Karpas-422 (cell line): Measurements from ENCODE around the gene SAG. TPM values are rescaled to one million over a fixed set of nuclear protein-coding genes. Genes with fewer than 3 reads are reported as not detected.

ENCODE experiments used
- DNase-seq: peaks from one replicate; pipeline ENCODE4 v3.0.0-alpha.2; 2015
- H2AFZ ChIP-seq: fragments of 200-600 bp; sonication (generic); 2 replicates; pipeline ENCODE4 v1.6.1; 2014; ENCODE audit warnings: antibody characterized with exemption, low read length, mixed read lengths
- H3K27ac ChIP-seq: fragments of 200-600 bp; sonication (generic); 2 replicates; pipeline ENCODE4 v1.5.1; 2014; ENCODE audit warnings: mild to moderate bottlenecking, low read length, moderate library complexity
- H3K27me3 ChIP-seq: fragments of 200-600 bp; sonication (generic); 2 replicates; pipeline ENCODE4 v1.6.1; 2014; ENCODE audit warnings: low read length, mixed read lengths
- H3K36me3 ChIP-seq: fragments of 200-600 bp; sonication (generic); 2 replicates; pipeline ENCODE4 v1.6.1; 2014; ENCODE audit warnings: low read length, mixed read lengths; ENCODE audit not compliant: insufficient read depth
- H3K4me1 ChIP-seq: fragments of 200-600 bp; sonication (generic); 2 replicates; pipeline ENCODE4 v1.6.1; 2014; ENCODE audit warnings: mild to moderate bottlenecking, low read length, mixed read lengths
- H3K4me2 ChIP-seq: fragments of 200-600 bp; sonication (generic); 2 replicates; pipeline ENCODE4 v1.6.1; 2014; ENCODE audit warnings: low read length, low read depth, mild to moderate bottlenecking; ENCODE audit not compliant: poor library complexity, severe bottlenecking
- H3K4me3 ChIP-seq: fragments of 200-600 bp; sonication (generic); 2 replicates; pipeline ENCODE4 v1.5.1; 2014; ENCODE audit warnings: mild to moderate bottlenecking, antibody characterized with exemption, low read length, mixed read lengths
- H3K79me2 ChIP-seq: fragments of 200-600 bp; sonication (generic); 2 replicates; pipeline ENCODE4 v1.6.1; 2014; ENCODE audit warnings: mild to moderate bottlenecking, low read length, mixed read lengths
- H3K9ac ChIP-seq: fragments of 200-600 bp; sonication (generic); 2 replicates; pipeline ENCODE4 v1.6.0; 2014; ENCODE audit warnings: low read length
- H3K9me2 ChIP-seq: fragments of 200-600 bp; sonication (generic), shearing (Covaris generic); replicated peaks from 2 replicates; pipeline ENCODE4 v1.6.0; 2014; ENCODE audit warnings: mild to moderate bottlenecking, low read length, moderate library complexity; ENCODE audit not compliant: insufficient read depth
- H3K9me3 ChIP-seq: fragments of 300-700, 200-600 bp; sonication (generic); 2 replicates; pipeline ENCODE4 v1.6.1; 2014; ENCODE audit warnings: low read length, mixed read lengths
- H4K20me1 ChIP-seq: fragments of 200-600 bp; sonication (generic); 2 replicates; pipeline ENCODE4 v1.6.1; 2014; ENCODE audit warnings: mild to moderate bottlenecking, antibody characterized with exemption, low read length, low read depth; ENCODE audit not compliant: insufficient read depth
- total RNA-seq: library from RNA; depleted of rRNA; stranded (reverse); fragments of >200 nt; shearing (Covaris generic); gene quantifications from 2 replicates; pipeline ENCODE4 v1.2.3, GENCODE V29; 2014; ENCODE audit warnings: low replicate concordance

Gene SAG
- total RNA-seq, 1 experiment from 2014 or later: not detected

GRCh38 chr2:233361297-233361696, 53.7 kb downstream of the SAG start:
- Histone ChIP-seq H3K4me2 (no peak overlapping the region), H3K4me1 (peaks cover 16% of the 10 kb centered on the region), H3K27ac (no peak overlapping the region), H3K79me2 (0 out of 2 replicates have a peak, but pooled peaks cover 3% of the 10 kb centered on the region), H3K27me3 (no peaks in the 10 kb centered on the region), H3K9me2 (no peaks in the 10 kb centered on the region), H3K4me3 (no peak overlapping the region), H2AFZ (no peak overlapping the region), H3K36me3 (no peaks in the 10 kb centered on the region), H4K20me1 (peaks cover 30% of the 10 kb centered on the region), H3K9me3 (no peaks in the 10 kb centered on the region), H3K9ac (no peak overlapping the region)
- no peak for DNase-seq

DNA sequence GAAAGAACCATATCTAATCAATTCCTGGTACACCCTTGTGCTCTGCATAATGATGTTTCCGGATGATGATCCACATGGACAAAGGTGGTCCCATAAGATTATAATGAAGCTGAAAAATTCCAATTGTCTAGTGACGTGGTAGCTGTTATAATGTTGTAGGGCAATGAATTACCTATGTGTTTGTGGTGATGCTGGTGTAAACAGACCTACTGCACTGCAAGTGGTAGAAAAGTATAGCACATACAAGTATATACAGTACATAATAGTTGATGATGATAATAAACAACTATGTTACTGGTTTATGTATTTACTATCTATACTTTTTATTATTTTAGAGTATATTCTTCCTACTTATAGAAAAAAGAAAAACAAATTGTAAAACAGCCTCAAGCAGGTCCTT, 55.1 kb downstream of the SAG start:
- no peak overlapping the region for H3K9ac ChIP-seq
- H3K9me2 ChIP-seq: no peaks in the 10 kb centered on the region
- no peak overlapping the region for H3K4me2 ChIP-seq
- H4K20me1 ChIP-seq: peaks cover 21% of the 10 kb centered on the region; the same call in 1 of the 2 replicates
- H3K9me3 ChIP-seq: no peaks in the 10 kb centered on the region
- H2AFZ ChIP-seq: no peak overlapping the region
- H3K4me1 ChIP-seq: peaks cover 14% of the 10 kb centered on the region
- H3K36me3 ChIP-seq: no peaks in the 10 kb centered on the region
- no peak overlapping the region for H3K27ac ChIP-seq
- 0 out of 2 replicates have a peak, but pooled peaks cover 3% of the 10 kb centered on the region for H3K79me2 ChIP-seq
- H3K27me3 ChIP-seq: no peaks in the 10 kb centered on the region
- H3K4me3 ChIP-seq: no peak overlapping the region
- no peak for DNase-seq

- Histone ChIP-seq H4K20me1 (peaks cover 17% of the 10 kb centered on the region; the same call in 1 of the 2 replicates), H3K4me1 (peaks cover 7% of the 10 kb centered on the region), H3K9ac (no peak overlapping the region), H3K36me3 (no peaks in the 10 kb centered on the region), H3K27me3 (no peaks in the 10 kb centered on the region), H3K4me3 (no peak overlapping the region), H3K27ac (no peak overlapping the region), H3K9me2 (no peaks in the 10 kb centered on the region), H3K79me2 (0 out of 2 replicates have a peak, but pooled peaks cover 3% of the 10 kb centered on the region), H2AFZ (no peak overlapping the region), H3K4me2 (no peak overlapping the region), H3K9me3 (no peaks in the 10 kb centered on the region)
- no peak for DNase-seq
Measured at GRCh38 chr2:233363744-233364235, 56.2 kb downstream of the SAG start.

- no peaks in the 10 kb centered on the region for H3K79me2 ChIP-seq
- H3K27me3 ChIP-seq: no peaks in the 10 kb centered on the region
- no peaks in the 10 kb centered on the region for H3K9me2 ChIP-seq
- no peak overlapping the region for H3K4me3 ChIP-seq
- H3K36me3 ChIP-seq: no peaks in the 10 kb centered on the region
- no peak for DNase-seq
- no peak overlapping the region for H3K27ac ChIP-seq
- H3K4me1 ChIP-seq: peaks cover 7% of the 10 kb centered on the region
- no peak overlapping the region for H2AFZ ChIP-seq
- H4K20me1 ChIP-seq: peaks cover 20% of the 10 kb centered on the region; the same call in 1 of the 2 replicates
- no peaks in the 10 kb centered on the region for H3K9me3 ChIP-seq
- no peak overlapping the region for H3K4me2 ChIP-seq
- no peak overlapping the region for H3K9ac ChIP-seq
Measured at GRCh38 chr2:233365861-233366520, 58.4 kb downstream of the SAG start.

- no peaks in the 10 kb centered on the region for H3K9me3 ChIP-seq
- no peak overlapping the region for H2AFZ ChIP-seq
- no peak overlapping the region for H3K9ac ChIP-seq
- DNase-seq: no peak
- H4K20me1 ChIP-seq: peaks cover 20% of the 10 kb centered on the region; the same call in 1 of the 2 replicates
- no peaks in the 10 kb centered on the region for H3K27me3 ChIP-seq
- no peak overlapping the region for H3K4me3 ChIP-seq
- no peak overlapping the region for H3K27ac ChIP-seq
- H3K4me2 ChIP-seq: no peak overlapping the region
- peaks cover 7% of the 10 kb centered on the region for H3K4me1 ChIP-seq
- no peaks in the 10 kb centered on the region for H3K9me2 ChIP-seq
- no peaks in the 10 kb centered on the region for H3K79me2 ChIP-seq
- no peaks in the 10 kb centered on the region for H3K36me3 ChIP-seq
Measured at GRCh38 chr2:233367586-233367985, 60.0 kb downstream of the SAG start.

DNA sequence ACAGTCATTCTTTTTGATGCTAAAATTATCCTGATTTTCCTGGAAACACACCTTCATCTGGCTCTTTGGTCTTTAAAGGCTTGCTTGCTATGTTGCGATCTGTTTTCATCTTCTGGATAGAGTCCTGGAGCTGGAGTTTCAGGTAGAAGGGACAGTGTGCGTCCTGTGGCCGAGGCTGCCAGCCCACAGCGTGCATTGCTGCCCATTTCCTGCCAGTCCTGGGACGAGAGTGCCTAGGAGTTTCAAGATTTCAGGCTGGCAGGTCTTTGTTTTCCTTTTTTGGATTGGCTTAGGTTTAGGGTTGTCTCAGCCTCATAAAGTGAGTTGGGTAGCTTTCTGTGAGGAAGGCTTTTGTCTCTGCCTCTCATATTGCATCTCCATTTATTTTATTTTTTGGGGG, 61.1 kb downstream of the SAG start:
- no peaks in the 10 kb centered on the region for H3K79me2 ChIP-seq
- no peak overlapping the region for H2AFZ ChIP-seq
- H3K4me1 ChIP-seq: peaks cover 2% of the 10 kb centered on the region
- no peak overlapping the region for H3K4me2 ChIP-seq
- no peak overlapping the region for H3K4me3 ChIP-seq
- no peak overlapping the region for H3K27ac ChIP-seq
- H3K9me2 ChIP-seq: no peaks in the 10 kb centered on the region
- H4K20me1 ChIP-seq: peaks cover 20% of the 10 kb centered on the region; the same call in 1 of the 2 replicates
- H3K9me3 ChIP-seq: no peaks in the 10 kb centered on the region
- H3K27me3 ChIP-seq: no peaks in the 10 kb centered on the region
- no peak for DNase-seq
- no peak overlapping the region for H3K9ac ChIP-seq
- no peaks in the 10 kb centered on the region for H3K36me3 ChIP-seq

DNA sequence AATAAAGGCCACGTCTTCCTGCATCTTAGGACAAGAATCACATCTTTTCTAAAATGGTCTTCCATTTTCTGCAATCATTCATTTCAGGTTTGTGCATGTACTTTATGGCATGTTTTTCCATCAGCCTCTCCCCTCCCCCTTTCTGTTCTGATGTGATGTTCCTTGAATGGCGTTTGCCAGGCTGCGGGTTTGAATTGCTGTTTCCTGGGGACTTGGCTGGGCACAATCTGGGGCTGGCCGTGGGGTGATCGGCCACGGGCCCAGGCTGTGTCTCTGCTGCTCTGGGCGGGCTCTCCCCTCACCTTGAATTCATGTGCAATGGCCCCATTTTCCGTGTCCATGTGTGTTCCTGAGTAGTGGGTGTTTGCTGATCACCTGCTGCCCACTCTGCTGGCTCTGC, 61.8 kb downstream of the SAG start:
- Histone ChIP-seq H3K27ac (no peak overlapping the region), H3K9me3 (no peaks in the 10 kb centered on the region), H3K4me1 (no peaks in the 10 kb centered on the region), H3K4me2 (no peak overlapping the region), H3K36me3 (no peaks in the 10 kb centered on the region), H3K9me2 (no peaks in the 10 kb centered on the region), H3K27me3 (no peaks in the 10 kb centered on the region), H3K79me2 (no peaks in the 10 kb centered on the region), H2AFZ (no peak overlapping the region), H3K9ac (no peak overlapping the region), H4K20me1 (peaks cover 17% of the 10 kb centered on the region; the same call in 1 of the 2 replicates), H3K4me3 (no peak overlapping the region)
- DNase-seq: no peak

DNA sequence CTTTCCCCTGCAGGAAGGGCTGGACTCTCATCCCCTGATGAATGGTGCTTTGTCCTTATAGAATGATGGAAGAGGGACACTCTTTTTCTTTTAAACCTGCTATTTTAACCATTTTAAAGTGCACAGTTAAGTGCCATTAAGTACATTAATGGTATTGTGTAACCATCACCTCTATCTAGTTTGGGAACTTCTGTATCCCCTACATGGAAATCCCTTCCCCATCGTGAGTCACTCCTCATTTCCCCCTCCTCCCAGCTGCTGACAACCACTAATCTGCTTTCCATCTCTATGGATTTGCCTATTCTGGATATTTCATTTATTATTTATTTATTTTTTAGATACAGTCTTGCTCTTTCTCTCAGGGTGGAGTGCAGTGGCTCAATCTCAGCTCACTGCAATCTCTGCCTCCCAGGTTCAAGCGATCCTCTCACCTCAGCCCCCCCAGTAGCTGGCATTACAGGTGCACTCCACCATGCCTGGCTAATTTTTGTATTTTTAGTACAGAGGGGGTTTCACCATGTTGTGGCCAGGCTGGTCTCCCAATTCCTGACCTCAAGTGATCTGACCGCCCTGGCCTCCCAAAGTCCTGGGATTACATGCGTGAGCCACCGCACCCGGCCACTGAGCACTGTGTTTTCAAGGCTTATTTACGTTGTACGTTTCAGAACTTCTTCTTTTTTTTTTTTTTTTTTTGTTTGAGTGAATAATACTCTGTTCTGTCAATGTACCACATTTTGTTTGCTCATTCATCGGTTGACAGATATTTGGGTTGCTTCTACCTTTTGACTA, 62.5 kb downstream of the SAG start:
- H3K4me3 ChIP-seq: no peak overlapping the region
- H4K20me1 ChIP-seq: peaks cover 17% of the 10 kb centered on the region; the same call in 1 of the 2 replicates
- H3K36me3 ChIP-seq: no peaks in the 10 kb centered on the region
- no peak overlapping the region for H2AFZ ChIP-seq
- H3K9ac ChIP-seq: no peak overlapping the region
- H3K9me2 ChIP-seq: no peaks in the 10 kb centered on the region
- no peaks in the 10 kb centered on the region for H3K27me3 ChIP-seq
- H3K9me3 ChIP-seq: no peaks in the 10 kb centered on the region
- no peak overlapping the region for H3K27ac ChIP-seq
- no peaks in the 10 kb centered on the region for H3K79me2 ChIP-seq
- no peak for DNase-seq
- H3K4me1 ChIP-seq: no peaks in the 10 kb centered on the region
- no peak overlapping the region for H3K4me2 ChIP-seq
